K562 treated with DMSO at 1 percent for 24 hours (cell line): ENCODE results near the gene IRF9. TPM values are rescaled to one million over a fixed set of nuclear protein-coding genes. Genes with fewer than 3 reads are reported as not detected.

Source experiments
- total RNA-seq: library from RNA; unstranded; fragments of 300-600 nt; gene quantifications from 2 replicates; pipeline ENCODE4 v1.2.3, GENCODE V29; 2022; ENCODE audit warnings: low read depth; ENCODE audit not compliant: insufficient read depth

The IRF9 gene
- total RNA-seq, 1 experiment from 2014 or later: 11.9 TPM

Other genes with a start within 250 kb of the IRF9 start
- gene DHRS4, start 207.5 kb upstream of the IRF9 start, total RNA-seq: 35.2 and 36.2 TPM in 2 replicates
- gene DHRS4L2, start 172.3 kb upstream of the IRF9 start, total RNA-seq: 12.8 and 14.9 TPM in 2 replicates
- 0.16 TPM in 1 of 2 replicates, not detected in the other for gene CARMIL3, start 109.3 kb upstream of the IRF9 start, total RNA-seq
- not detected in 2 replicates for gene CPNE6, start 89.7 kb upstream of the IRF9 start, total RNA-seq
- gene PCK2, start 67.0 kb upstream of the IRF9 start, total RNA-seq: 150 and 160 TPM in 2 replicates
- 52.3 and 59.5 TPM in 2 replicates for gene DCAF11, start 46.5 kb upstream of the IRF9 start, total RNA-seq
- 1.6 and 2.8 TPM in 2 replicates for gene NRL, start 46.3 kb upstream of the IRF9 start, total RNA-seq
- gene FITM1, start 30.6 kb upstream of the IRF9 start, total RNA-seq: 0.50 TPM in 1 of 2 replicates, not detected in the other
- 169 and 181 TPM in 2 replicates for gene PSME1, start 25.1 kb upstream of the IRF9 start, total RNA-seq
- gene EMC9, start 19.7 kb upstream of the IRF9 start, total RNA-seq: 55.6 TPM in 2 replicates
- gene PSME2, start 14.7 kb upstream of the IRF9 start, total RNA-seq: 119 and 129 TPM in 2 replicates
- gene RNF31, start 13.8 kb upstream of the IRF9 start, total RNA-seq: 34.5 and 41.7 TPM in 2 replicates
- gene REC8, start 10.8 kb downstream of the IRF9 start, total RNA-seq: 1.7 and 2.6 TPM in 2 replicates
- 16.3 and 21.4 TPM in 2 replicates for gene IPO4, start 27.6 kb downstream of the IRF9 start, total RNA-seq
- 22.1 and 25.4 TPM in 2 replicates for gene TM9SF1, start 34.2 kb downstream of the IRF9 start, total RNA-seq
- gene TSSK4, start 44.4 kb downstream of the IRF9 start, total RNA-seq: 0.96 TPM in 1 of 2 replicates, not detected in the other
- gene CHMP4A, start 52.2 kb downstream of the IRF9 start, total RNA-seq: 63.2 and 63.8 TPM in 2 replicates
- gene MDP1, start 54.8 kb downstream of the IRF9 start, total RNA-seq: 16.9 and 17.9 TPM in 2 replicates
- 144 and 171 TPM in 2 replicates for gene NEDD8, start 71.1 kb downstream of the IRF9 start, total RNA-seq
- 56.8 and 59.4 TPM in 2 replicates for gene GMPR2, start 71.7 kb downstream of the IRF9 start, total RNA-seq
- gene TINF2, start 81.4 kb downstream of the IRF9 start, total RNA-seq: 21.0 and 28.8 TPM in 2 replicates
- 1.5 and 3.1 TPM in 2 replicates for gene TGM1, start 101.9 kb downstream of the IRF9 start, total RNA-seq
- 24.9 and 28.0 TPM in 2 replicates for gene RABGGTA, start 110.3 kb downstream of the IRF9 start, total RNA-seq
- gene DHRS1, start 138.5 kb downstream of the IRF9 start, total RNA-seq: 41.0 and 43.3 TPM in 2 replicates
- 9.2 and 10.5 TPM in 2 replicates for gene NOP9, start 138.6 kb downstream of the IRF9 start, total RNA-seq
- not detected in 2 replicates for gene CIDEB, start 146.7 kb downstream of the IRF9 start, total RNA-seq
- 5.2 and 5.8 TPM in 2 replicates for gene LTB4R2, start 148.9 kb downstream of the IRF9 start, total RNA-seq
- 8.1 and 11.2 TPM in 2 replicates for gene LTB4R, start 150.2 kb downstream of the IRF9 start, total RNA-seq
- gene ADCY4, start 173.8 kb downstream of the IRF9 start, total RNA-seq: not detected in 2 replicates
- gene RIPK3, start 178.7 kb downstream of the IRF9 start, total RNA-seq: 0.35 and 0.89 TPM in 2 replicates
- gene NFATC4, start 206.9 kb downstream of the IRF9 start, total RNA-seq: 1.5 and 1.8 TPM in 2 replicates
- gene NYNRIN, start 237.7 kb downstream of the IRF9 start, total RNA-seq: 1.4 and 1.6 TPM in 2 replicates